HG02852 (cell line): Measurements from ENCODE around the gene HDAC4.

Source experiments
- ATAC-seq: cut with Tn5 transposase; IDR thresholded peaks from one replicate; pipeline ENCODE4 v1.9.1; 2021; ENCODE audit warnings: mild to moderate bottlenecking, moderate library complexity; ENCODE audit not compliant: unreplicated experiment

HDAC4 gene

GRCh38 chr2:239299218-239299939 lies 101.4 kb downstream of the HDAC4 start:
- no peak for ATAC-seq

GRCh38 chr2:239298116-239298804 lies 102.6 kb downstream of the HDAC4 start:
- no peak for ATAC-seq

DNA sequence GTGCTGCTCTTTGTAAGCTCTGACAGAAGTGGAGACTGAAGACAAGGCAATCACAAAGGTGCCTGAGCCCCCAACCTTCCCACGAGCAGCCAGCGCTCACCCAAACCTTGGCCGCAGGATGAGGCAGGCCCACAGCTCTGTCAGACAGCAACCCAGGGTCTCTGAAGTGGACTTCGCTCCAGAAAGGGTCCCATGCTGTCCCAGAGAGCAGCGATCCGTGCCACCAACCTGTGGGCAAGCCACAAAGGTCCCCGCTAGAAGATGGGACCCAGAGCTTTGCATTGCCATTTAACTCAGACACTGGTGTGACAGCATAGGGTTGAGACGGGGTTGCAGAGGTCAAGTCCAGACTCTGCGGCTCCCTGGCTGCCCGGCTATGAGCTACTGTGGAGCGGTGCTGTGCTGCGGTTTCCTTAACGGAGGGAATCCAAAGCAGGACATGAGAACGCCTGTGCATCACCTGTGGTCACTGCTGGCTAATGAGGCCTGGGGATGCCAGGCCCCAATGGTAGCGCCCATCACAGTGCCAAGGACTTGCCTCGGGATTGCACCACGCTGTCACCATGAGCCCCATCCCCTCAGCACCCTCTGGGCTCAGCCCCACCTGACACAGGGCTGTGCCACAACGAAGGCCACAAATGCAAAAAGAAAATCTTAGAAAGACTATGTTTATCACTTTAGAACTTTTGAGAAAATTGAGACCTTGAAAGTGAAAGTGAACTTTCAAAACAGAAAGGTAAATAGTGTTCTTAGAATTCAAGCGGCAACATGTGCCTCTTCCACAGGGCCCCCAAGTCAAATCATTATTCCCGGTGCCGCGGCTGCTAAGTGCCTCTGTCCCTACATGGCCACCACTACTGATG lies 103.4 kb downstream of the HDAC4 start:
- no peak for ATAC-seq

- no peak for ATAC-seq
These were observed 104.5 kb downstream of the HDAC4 start for GRCh38 chr2:239296020-239296932.

GRCh38 chr2:239295377-239296019 lies 105.3 kb downstream of the HDAC4 start:
- ATAC-seq: no peak

GRCh38 chr2:239294571-239295054 lies 106.2 kb downstream of the HDAC4 start:
- ATAC-seq: no peak

GRCh38 chr2:239293775-239294430 lies 106.9 kb downstream of the HDAC4 start:
- peak; percentile 56 for ATAC-seq

GRCh38 chr2:239292959-239293774 lies 107.7 kb downstream of the HDAC4 start:
- ATAC-seq: no peak

DNA sequence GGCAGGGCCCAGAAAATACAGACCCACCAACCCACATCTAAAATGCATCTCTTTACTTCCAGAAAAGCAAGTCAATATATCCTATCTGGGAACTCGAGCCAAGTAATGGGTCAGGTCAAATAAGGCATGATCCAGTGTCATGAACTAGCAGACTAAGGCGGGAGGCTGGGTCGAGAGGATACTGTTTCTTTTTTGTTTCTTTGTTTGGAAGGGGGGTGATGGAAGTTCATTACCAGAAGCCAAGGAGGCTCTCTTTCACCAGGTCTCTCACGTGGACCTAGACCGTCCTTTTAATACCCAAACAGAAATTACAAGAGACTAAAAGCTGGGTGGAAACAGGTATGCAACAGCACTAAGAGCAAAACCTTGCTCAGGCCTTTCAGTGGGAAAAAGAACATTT lies 108.3 kb downstream of the HDAC4 start:
- ATAC-seq: no peak

- ATAC-seq: no peak
These were observed 109.1 kb downstream of the HDAC4 start for GRCh38 chr2:239291475-239292350.

- no peak for ATAC-seq
These were observed 110.0 kb downstream of the HDAC4 start for GRCh38 chr2:239290618-239291474.

DNA sequence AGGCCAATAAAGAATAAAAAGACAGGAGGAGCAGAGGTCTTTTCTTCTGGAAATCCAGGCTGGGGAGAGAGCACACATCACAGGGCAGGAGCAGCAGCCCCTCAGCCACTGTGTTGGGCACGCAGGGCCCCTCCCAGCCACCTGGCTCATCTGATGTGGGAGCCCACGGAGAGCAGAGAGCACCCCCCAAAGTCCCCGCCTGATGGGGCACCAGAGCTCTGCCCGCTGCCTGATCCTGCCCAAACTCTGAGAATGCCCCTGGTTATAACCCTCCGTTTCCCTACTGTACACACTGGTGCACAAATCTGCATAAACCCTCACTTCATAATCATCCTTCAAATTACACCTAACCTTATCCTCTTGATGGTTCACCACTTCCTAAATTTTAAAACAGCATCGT lies 111.3 kb downstream of the HDAC4 start:
- no peak for ATAC-seq

DNA sequence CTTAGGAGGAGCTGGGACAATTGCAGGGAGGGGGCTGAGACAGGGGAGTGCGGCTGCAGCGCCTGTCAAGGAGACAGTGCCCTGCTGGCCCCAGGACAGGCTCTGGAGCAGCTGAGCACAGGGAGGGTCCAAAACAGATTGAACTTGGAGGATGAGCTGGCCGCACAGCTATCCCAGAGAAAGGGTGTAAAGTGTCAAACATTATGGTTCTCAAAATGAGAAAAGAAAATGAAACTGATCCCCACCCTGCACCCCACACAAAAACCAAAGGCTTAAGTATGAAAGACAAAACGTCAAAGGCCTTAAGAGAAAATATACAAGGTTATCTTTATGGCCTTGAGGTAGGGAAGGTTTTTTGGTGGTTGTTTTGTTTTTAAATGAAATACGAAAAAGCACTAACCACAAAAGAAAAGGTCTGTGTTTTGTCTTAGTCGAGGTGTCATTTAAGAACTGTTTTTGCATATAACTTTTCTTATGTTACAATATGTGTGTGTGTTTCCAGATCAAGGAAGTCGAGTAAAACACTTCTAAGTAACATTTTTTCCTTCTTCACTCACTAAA lies 111.8 kb downstream of the HDAC4 start:
- peak; percentile 68 for ATAC-seq

DNA sequence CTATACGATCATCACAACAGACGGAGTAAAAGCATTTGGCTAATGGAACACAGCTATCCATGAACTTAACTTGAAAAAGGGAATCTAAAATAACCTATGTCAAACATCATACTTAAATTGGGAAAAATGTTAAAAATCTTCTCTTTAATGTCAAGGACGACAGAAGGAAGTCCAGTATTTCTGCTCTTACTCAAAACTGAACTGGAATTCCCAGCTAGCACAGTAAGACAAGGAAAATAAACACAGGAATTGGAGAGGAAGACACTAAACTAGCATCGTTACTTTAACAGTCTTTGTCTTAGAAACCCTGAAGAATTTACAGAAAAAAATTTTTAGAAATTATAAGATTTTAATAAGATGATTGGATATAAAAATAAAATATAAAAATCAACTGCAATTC lies 112.6 kb downstream of the HDAC4 start:
- ATAC-seq: no peak

GRCh38 chr2:239287461-239287860 lies 113.4 kb downstream of the HDAC4 start:
- ATAC-seq: no peak

GRCh38 chr2:239286901-239287300 lies 113.9 kb downstream of the HDAC4 start:
- no peak for ATAC-seq

- no peak for ATAC-seq
These were observed 114.9 kb downstream of the HDAC4 start for GRCh38 chr2:239285932-239286230.
